ENCODE results near the gene SLC26A5.

The SLC26A5 gene

DNA sequence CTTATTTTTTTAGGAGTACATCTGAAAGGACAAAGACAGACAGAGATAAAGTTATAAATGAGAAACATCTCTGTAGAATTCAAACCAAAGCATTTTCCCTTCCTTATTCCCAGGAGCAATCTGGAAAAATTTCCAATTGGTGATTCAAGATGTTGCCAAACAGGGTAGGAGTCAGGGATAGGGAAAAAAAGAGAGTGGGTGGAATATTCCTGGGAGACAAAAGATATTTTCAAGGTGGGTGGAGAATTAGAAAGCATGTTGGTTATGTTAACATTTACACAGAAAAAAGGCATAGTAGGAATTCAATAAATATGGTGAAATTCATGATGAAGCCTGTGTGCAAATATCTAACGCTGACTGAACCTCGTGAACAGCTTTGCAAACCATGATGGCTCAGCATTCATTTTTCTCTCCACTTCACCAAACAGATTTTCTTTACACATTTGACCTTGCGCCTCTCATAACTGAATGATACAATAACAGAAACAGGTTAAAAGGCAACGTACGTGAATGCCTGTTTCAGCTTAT, 25.1 kb downstream of the SLC26A5 start:
- TF ChIP-seq TAF1 (IDR thresholded peaks at IDR 0.05; ENCODE audit: low read depth) (no peak), EGR1 (IDR thresholded peaks at IDR 0.05) (no peak)

DNA sequence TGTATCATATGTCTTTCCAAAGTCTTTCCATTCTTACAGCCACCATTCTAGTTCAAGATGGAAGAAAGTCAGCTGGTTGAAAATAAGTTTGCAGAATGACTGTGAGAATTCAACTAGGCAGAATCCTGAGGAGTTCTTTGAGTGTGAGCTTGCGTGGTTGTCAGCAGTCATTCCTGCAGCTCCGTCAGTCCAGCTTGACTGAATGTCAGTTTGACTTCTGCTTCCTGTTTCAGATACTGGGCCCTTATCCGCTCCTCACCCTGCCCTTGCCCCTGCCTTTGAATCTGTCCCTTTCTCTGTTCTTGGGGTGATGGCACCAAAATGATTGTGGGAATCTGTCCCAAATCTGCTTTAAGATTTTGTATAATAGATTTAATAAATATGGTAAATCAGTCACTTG, 27.8 kb downstream of the SLC26A5 start:
- TF ChIP-seq CEBPB (IDR thresholded peaks at IDR 0.05) (no peak), RAD21 (IDR thresholded peaks at IDR 0.05; ENCODE audit: low read depth) (no peak), CREB1 (IDR thresholded peaks at IDR 0.05; ENCODE audit: low read depth) (no peak), YY1 (IDR thresholded peaks at IDR 0.05; ENCODE audit: low read depth) (no peak), TAF1 (IDR thresholded peaks at IDR 0.05; ENCODE audit: low read depth) (no peak)
- TF ChIP-seq, protein P1, sequence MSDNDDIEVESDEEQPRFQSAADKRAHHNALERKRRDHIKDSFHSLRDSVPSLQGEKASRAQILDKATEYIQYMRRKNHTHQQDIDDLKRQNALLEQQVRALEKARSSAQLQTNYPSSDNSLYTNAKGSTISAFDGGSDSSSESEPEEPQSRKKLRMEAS (IDR thresholded peaks at IDR 0.05) = no peak

DNA sequence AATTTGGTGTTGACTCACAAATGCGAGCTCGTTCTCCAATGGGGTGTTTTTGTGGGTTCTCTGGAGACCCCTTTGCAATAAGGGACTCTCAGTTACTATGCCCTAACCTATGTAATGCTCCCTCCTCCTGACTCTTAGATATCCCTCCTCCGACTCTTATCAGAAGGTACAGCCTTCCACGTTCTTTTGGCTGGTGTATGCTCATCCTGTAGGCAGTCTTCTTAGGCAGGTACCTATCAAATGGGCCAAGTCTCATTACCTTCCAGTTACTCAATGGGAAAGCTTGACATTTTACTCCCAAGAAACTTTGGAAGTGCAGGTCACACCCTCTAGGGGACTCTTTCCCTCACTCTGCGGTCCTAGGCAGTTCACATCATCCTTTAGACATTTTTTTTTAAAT, 32.6 kb downstream of the SLC26A5 start:
- TF ChIP-seq RAD21 (IDR thresholded peaks at IDR 0.05; ENCODE audit: low read depth) = no peak
- no peak for TF ChIP-seq NFIC (IDR thresholded peaks at IDR 0.05)
- no peak for TF ChIP-seq YY1 (IDR thresholded peaks at IDR 0.05; ENCODE audit: low read depth)

DNA sequence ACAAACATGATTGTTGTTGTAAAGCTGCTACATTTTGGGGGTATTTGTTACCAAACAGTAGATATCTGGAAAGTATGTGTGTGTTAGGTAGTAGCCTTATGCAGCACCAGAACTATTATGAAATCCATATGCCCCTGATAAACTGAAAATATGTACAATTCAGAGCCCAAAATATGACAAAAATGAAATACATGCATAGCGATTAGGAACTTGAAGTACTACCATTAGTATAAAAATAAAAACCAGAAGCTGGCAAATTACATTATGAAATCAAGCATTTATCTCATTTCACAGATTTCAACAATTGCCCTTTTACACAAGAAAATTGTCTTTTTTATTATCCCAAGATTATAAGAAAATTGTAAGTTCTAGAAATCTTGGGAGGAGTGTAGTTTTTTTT, 33.9 kb downstream of the SLC26A5 start:
- no peak for TF ChIP-seq EP300 (IDR thresholded peaks at IDR 0.05; ENCODE audit: borderline replicate concordance)
- no peak for TF ChIP-seq ZBTB7A (IDR thresholded peaks at IDR 0.05; ENCODE audit: low read depth)
- TF ChIP-seq TAF1 (IDR thresholded peaks at IDR 0.05; ENCODE audit: low read depth) = no peak
- TF ChIP-seq, protein P2, sequence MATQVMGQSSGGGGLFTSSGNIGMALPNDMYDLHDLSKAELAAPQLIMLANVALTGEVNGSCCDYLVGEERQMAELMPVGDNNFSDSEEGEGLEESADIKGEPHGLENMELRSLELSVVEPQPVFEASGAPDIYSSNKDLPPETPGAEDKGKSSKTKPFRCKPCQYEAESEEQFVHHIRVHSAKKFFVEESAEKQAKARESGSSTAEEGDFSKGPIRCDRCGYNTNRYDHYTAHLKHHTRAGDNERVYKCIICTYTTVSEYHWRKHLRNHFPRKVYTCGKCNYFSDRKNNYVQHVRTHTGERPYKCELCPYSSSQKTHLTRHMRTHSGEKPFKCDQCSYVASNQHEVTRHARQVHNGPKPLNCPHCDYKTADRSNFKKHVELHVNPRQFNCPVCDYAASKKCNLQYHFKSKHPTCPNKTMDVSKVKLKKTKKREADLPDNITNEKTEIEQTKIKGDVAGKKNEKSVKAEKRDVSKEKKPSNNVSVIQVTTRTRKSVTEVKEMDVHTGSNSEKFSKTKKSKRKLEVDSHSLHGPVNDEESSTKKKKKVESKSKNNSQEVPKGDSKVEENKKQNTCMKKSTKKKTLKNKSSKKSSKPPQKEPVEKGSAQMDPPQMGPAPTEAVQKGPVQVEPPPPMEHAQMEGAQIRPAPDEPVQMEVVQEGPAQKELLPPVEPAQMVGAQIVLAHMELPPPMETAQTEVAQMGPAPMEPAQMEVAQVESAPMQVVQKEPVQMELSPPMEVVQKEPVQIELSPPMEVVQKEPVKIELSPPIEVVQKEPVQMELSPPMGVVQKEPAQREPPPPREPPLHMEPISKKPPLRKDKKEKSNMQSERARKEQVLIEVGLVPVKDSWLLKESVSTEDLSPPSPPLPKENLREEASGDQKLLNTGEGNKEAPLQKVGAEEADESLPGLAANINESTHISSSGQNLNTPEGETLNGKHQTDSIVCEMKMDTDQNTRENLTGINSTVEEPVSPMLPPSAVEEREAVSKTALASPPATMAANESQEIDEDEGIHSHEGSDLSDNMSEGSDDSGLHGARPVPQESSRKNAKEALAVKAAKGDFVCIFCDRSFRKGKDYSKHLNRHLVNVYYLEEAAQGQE (IDR thresholded peaks at IDR 0.05; ENCODE audit: low read depth) = no peak
- TF ChIP-seq NFIC (IDR thresholded peaks at IDR 0.05) = no peak
- no peak for TF ChIP-seq CEBPB (IDR thresholded peaks at IDR 0.05)
- TF ChIP-seq, protein P1 (IDR thresholded peaks at IDR 0.05) = no peak
- TF ChIP-seq FOXM1 (IDR thresholded peaks at IDR 0.05; ENCODE audit: borderline replicate concordance, low read depth) = no peak
- no peak for TF ChIP-seq TEAD4 (IDR thresholded peaks at IDR 0.05)
- TF ChIP-seq CREB1 (IDR thresholded peaks at IDR 0.05; ENCODE audit: low read depth) = no peak
- TF ChIP-seq EGR1 (IDR thresholded peaks at IDR 0.05) = no peak

DNA sequence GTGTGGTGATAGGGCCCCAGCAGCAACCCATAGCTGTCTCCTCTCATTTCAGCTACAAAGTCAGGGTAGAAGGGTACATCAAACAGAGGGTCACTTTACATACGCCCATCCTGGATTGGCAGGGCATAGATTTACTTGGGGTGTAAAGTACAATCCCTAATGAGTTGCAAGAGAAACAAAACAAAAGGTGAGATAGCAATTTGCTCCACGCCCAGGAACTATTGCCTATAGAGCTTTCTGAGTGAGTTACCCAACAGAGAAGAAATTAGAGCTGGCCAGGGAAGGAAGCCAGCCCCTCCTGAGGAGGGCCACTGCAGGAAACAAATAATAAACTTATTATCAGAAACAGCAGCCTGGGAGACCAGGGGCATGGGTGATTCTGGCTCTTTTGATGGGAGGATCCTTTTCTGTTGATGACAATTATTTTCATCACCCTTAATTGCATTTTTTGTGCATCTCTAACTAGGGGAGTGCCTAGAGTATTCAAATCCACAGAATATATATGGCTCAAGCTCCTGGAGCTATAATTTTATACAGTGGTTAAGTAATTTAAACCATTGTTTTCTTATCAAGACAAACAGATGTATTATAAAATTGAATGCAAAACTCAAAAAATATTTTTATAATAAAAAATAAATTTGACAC, 47.4 kb downstream of the SLC26A5 start:
- TF ChIP-seq TCF12 (IDR thresholded peaks at IDR 0.05; ENCODE audit: low read depth) (no peak), RAD21 (IDR thresholded peaks at IDR 0.05; ENCODE audit: low read depth) (no peak), CEBPB (IDR thresholded peaks at IDR 0.05) (no peak), ZBTB7A (IDR thresholded peaks at IDR 0.05; ENCODE audit: low read depth) (no peak), EGR1 (IDR thresholded peaks at IDR 0.05) (no peak), TAF1 (IDR thresholded peaks at IDR 0.05; ENCODE audit: low read depth) (no peak), CREB1 (IDR thresholded peaks at IDR 0.05; ENCODE audit: low read depth) (no peak), YY1 (IDR thresholded peaks at IDR 0.05; ENCODE audit: low read depth) (no peak), TEAD4 (IDR thresholded peaks at IDR 0.05) (no peak), NFIC (IDR thresholded peaks at IDR 0.05) (no peak)
- TF ChIP-seq, protein P2 (IDR thresholded peaks at IDR 0.05; ENCODE audit: low read depth) = no peak
- TF ChIP-seq, protein P3, sequence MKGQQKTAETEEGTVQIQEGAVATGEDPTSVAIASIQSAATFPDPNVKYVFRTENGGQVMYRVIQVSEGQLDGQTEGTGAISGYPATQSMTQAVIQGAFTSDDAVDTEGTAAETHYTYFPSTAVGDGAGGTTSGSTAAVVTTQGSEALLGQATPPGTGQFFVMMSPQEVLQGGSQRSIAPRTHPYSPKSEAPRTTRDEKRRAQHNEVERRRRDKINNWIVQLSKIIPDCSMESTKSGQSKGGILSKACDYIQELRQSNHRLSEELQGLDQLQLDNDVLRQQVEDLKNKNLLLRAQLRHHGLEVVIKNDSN (IDR thresholded peaks at IDR 0.05) = no peak
- TF ChIP-seq, protein P1 (IDR thresholded peaks at IDR 0.05) = no peak

DNA sequence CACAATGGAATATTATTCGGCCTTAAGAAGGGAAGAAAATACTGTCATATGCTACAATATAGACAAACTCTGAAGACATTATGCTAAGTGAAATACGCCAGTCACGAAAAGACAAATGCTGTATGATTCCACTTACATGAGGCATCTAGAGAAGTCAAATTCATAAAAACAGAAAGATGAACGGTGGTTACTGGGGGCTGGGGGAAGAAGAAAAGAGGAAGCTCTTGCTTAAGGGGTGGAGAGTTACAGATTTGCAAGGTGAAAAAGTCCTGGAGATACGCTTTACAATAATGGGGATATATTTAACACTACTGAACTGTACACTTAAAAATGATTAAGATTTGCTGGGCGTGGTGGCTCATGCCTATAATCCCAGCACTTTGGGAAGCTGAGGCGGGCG, 49.5 kb downstream of the SLC26A5 start:
- no peak for TF ChIP-seq TCF12 (IDR thresholded peaks at IDR 0.05; ENCODE audit: low read depth)
- no peak for TF ChIP-seq NFIC (IDR thresholded peaks at IDR 0.05)
- no peak for TF ChIP-seq TEAD4 (IDR thresholded peaks at IDR 0.05)
- no peak for TF ChIP-seq ZBTB7A (IDR thresholded peaks at IDR 0.05; ENCODE audit: low read depth)
- TF ChIP-seq TAF1 (IDR thresholded peaks at IDR 0.05; ENCODE audit: low read depth) = no peak
- TF ChIP-seq, protein P2 (IDR thresholded peaks at IDR 0.05; ENCODE audit: low read depth) = no peak
- no peak for TF ChIP-seq YY1 (IDR thresholded peaks at IDR 0.05; ENCODE audit: low read depth)
- TF ChIP-seq EP300 (IDR thresholded peaks at IDR 0.05; ENCODE audit: borderline replicate concordance) = no peak
- no peak for TF ChIP-seq CREB1 (IDR thresholded peaks at IDR 0.05; ENCODE audit: low read depth)
- TF ChIP-seq RAD21 (IDR thresholded peaks at IDR 0.05; ENCODE audit: low read depth) = no peak
- TF ChIP-seq, protein P3 (IDR thresholded peaks at IDR 0.05) = no peak

All from Ishikawa (cell line).